Measurements from ENCODE around the gene PCDH9. TPM values are rescaled to one million over a fixed set of nuclear protein-coding genes. Genes with fewer than 3 reads are reported as not detected.

Gene PCDH9
- polyA plus RNA-seq, 1 donor, result 2.1 TPM

- DNase-seq (ENCODE audit: low read depth), result peak; percentile 60
Observed at GRCh38 chr13:67224148-67224846, 5.8 kb downstream of the PCDH9 start.

DNA sequence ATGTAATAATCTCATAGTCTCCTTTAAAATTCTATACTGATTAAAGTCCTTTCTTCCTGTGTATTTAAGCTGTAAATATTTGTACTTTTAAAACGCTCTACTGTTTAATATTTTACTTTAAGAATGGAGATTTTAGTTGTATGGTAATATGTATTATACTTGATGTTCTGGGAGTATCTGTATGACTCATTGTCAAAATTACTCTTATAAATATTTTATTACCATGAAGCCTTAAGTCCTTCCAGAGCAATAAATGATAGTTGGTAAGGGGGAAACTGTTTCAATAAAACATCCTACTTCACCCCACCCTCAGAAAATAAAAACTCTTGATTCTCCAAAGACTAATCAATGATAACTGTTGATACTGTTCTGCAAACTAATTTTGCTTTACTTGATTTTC, 6.4 kb downstream of the PCDH9 start:
- DNase-seq (ENCODE audit: low read depth), result no peak

DNA sequence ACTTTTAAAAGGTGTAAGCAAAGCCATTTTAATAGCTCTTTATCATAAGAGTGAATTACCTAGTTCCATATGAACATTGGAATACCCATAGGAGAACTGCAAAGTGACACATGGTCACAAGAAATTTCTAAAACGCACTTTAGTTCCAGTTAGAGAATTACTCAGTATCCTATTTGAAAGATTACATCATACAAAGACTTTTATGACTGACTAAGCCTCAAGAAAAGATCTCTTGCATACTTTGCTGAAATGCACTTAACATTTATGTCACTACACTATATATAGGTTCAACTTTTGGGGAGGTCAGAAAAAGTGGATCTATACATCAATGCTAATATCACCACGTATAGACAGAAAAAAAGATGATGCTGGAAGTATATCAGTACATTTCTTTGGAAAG, 7.1 kb downstream of the PCDH9 start:
- DNase-seq (ENCODE audit: low read depth), result no peak

- no peak for DNase-seq (ENCODE audit: low read depth)
Observed at GRCh38 chr13:67221630-67222226, 8.4 kb downstream of the PCDH9 start.

DNA sequence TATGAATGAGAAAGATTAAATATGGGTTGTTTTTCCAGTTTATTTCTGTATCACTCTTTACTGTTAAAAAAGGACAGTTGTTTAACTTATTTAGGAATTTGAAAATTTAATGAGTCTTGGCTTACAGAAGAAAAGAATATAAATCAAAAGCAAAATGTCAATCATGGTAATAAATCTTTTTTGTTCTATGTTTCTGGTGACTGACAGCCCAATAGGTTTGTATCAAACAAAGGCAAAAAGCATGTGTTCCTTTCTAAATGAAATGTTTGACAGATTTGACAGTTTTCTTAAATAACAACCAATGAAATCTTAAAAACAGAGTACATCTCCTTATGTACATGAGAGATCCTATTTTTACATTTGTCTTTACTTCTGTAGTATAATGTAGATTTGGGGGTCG, 11.0 kb downstream of the PCDH9 start:
- no peak for DNase-seq (ENCODE audit: low read depth)

- no peak for DNase-seq (ENCODE audit: low read depth)
Observed at GRCh38 chr13:67217880-67218279, 12.3 kb downstream of the PCDH9 start.

DNA sequence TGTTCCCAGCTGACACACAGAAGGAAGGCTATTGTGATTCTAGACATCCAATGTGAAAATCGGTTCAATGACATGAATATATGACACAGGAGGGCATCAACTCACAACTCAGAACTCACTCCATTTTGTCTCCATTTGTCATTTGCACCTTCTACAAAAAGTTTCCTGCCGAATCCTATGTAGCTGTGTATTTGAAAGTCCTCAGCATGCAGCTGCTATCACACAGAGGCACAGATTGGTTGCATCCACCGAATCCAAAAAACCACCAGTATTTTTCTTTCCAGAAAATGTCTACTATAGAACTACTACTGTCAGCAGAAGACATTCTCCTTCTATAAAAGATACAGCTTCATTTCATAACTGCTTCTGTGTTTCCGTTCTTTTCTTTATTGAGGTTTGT, 13.3 kb downstream of the PCDH9 start:
- no peak for DNase-seq (ENCODE audit: low read depth)

DNA sequence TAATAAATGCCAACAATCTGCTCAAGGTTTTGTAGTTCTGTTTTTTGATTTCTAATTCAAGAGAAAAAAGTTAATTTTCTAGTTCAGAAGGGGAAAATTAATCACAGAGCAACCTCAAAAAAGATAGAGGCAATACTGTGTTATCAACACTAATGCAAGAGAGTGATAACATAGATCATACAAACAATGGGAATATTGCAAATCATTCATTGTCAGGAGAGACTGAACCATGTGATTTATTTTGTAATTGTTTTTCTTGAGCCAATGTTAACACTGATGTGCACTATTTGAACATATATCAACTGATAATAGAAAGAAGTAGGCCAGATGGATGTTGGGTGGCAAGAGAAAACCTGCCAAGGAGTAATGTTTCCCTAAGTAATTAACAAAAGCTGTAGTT, 19.9 kb downstream of the PCDH9 start:
- no peak for DNase-seq (ENCODE audit: low read depth)

DNA sequence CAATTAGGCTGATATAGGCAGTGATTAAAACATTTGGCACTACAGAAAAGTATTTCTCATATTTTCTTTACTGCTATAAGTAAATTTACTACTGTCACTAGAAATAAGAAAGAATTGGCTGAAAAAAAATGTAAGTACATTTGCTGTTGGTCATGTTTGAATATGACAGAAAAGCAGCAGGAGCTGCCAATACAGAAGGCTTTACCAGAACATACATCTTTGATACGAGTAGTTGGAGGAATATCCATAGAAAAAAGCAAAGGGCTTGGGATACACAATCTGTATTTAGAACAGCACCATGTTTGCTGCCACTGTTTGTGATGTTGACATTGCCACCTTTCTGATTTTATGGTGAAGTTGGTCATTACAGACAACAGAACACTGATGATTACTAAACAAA, 21.6 kb downstream of the PCDH9 start:
- no peak for DNase-seq (ENCODE audit: low read depth)

GRCh38 chr13:67204764-67205163, 25.4 kb downstream of the PCDH9 start:
- no peak for DNase-seq (ENCODE audit: low read depth)

- DNase-seq (ENCODE audit: low read depth), result no peak
Observed at GRCh38 chr13:67200605-67201004, 29.5 kb downstream of the PCDH9 start.

DNA sequence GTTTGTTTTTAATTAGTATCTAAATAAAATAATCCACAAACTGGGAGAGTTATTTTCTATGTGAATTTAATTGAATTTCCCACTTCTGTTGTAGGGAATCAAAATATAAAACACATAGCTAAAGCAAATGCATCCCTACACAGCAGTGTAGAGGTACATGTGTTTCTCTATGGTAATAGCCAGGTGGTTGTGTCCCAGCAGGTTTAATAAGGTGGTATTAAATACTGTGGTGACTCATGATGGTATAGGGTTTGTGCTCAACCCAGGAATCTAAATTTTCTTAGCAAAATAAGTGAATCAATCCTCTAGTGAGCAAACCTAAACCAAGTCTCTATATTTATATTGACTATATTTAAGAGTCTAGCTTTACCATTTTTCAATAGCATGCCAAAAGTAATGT, 30.0 kb downstream of the PCDH9 start:
- no peak for DNase-seq (ENCODE audit: low read depth)

DNA sequence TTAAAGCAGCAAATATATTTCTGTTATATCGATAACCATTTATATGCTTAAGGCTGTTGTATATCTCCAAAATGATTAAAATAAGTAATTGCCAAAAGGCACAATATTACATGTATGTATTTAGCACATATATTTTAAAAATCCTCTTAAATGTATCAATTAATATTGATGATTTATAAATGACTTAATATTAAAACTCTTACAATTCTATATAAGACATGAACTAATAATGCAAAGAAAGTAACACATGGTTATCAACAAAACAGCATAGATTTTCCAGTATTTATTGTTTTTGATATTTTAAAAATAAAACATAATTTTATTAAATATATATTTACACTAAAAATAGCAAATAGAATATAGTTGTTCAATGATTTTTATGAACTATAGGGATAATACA, 32.4 kb downstream of the PCDH9 start:
- no peak for DNase-seq (ENCODE audit: low read depth)

GRCh38 chr13:67193979-67194378, 36.2 kb downstream of the PCDH9 start:
- no peak for DNase-seq (ENCODE audit: low read depth)

DNA sequence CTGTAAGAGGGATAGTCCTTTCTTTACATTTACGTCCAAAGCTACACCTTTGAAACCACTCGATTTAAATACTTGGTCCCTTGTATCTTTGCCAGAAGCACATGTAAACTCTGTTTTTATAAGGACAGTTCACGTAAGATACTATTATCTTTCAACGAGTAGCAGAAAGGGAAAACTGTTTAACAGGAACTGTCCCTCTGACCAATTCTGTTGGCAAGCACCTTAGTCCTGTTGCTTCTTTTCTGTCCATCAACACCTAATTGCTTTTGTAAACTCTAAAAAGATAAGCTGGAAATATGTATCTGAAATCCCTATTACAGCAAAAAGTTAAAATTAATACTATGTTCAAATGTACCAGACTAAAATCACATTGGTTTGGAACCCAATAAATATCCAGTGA, 37.4 kb downstream of the PCDH9 start:
- DNase-seq (ENCODE audit: low read depth), result no peak

DNA sequence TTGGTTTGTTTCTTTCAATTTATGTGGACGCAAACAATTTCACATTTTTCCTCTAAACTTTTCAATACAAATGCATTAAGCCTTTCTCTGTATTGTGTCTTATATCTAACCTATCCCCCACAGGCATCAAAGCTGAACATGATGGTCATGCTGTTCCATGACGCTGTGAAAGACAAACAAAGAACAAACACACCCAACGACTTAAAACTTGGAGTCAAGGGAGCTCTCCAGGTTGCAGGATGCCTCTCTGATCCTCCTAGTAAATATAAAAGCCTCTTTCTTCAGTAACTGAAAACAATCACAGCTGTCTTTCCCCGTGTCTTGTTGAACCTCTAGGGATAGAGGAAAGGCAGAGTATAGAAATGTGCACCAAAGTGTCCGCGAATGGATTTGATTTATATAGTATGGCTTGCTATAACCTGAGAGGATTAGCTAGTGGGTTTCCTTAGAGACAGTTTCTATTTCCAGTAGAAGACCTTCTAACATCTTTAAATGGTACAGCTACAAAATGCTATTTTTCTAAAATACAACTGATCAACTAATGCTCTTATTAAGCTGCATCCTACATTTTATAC, 43.1 kb downstream of the PCDH9 start:
- no peak for DNase-seq (ENCODE audit: low read depth)

- DNase-seq (ENCODE audit: low read depth), result no peak
Observed at GRCh38 chr13:67184247-67184646, 45.9 kb downstream of the PCDH9 start.

DNA sequence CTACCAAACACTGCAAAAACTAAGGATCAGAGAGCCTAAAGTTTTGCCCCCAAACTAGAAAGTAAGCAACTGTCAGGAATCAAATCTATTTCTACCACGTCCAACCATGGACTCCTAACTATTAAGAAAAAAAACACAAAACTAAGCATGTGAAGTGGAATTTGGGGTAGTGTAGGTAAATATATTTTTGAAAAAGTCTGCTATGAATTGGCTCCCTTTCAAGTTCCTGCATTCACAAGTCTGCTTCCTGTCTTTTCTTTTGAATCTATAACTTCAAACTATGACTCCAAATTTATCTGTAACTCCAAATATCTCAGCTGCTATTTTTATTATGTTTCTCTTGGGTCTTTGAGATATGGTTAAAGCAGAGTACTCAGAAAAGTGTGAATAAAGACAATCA, 47.0 kb downstream of the PCDH9 start:
- no peak for DNase-seq (ENCODE audit: low read depth)

- DNase-seq (ENCODE audit: low read depth), result no peak
Observed at GRCh38 chr13:67175836-67176459, 54.2 kb downstream of the PCDH9 start.

DNA sequence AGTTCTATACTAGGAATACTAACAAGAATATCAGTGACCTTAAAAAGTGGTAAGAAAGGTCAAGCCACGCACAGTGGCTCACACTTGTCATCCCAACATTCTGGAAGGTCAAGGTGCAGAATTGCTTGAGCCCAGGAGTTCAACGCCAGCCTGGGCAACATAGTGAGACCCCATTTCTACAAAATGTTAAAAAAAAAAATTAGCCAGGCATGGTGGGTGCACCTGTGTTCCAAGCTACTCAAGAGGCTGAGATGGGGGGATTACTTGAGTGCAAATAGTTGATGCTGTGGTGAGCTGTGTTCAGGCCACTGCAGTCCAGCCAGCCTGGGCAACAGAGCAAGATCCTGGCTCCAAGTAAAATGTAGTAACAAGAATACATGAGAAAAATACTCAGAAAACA, 61.8 kb downstream of the PCDH9 start:
- no peak for DNase-seq (ENCODE audit: low read depth)

DNA sequence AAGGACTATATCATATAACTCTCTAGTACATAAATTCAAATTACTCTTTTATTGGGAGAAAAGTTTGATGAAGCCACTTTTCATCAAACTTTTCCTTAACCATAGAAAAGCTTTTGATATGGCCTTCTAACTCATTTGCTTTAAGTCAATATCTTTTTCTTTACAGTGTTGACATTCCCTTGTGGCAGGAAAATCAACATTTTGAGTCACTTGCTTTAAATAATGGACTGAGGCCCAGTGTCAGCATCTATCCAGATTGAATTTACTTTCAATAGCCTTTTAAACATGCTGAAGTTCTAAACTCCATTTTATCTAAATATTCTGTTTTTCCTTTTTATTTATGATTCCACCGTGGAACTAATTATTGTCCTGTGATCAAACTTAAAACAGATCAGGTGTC, 62.7 kb downstream of the PCDH9 start:
- DNase-seq (ENCODE audit: low read depth), result no peak

DNA sequence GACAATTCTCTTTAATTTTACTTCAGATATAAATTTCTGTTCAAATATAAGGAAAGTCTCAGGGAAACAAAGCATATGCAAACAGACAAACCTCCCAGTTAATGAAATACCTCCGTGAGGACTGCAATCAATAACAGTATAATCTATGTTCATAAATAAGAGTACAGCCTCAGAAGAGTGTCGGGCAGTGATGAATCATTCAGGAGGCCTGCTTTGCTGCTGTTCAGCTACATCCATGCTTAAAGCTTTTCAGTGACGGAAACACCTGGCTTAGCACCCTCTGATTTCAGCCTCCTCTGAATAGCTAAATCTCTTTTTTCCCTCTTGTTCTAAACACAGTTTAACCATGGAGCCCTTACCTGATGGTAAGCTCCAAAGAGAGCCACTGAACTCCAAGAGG, 69.0 kb downstream of the PCDH9 start:
- no peak for DNase-seq (ENCODE audit: low read depth)

DNA sequence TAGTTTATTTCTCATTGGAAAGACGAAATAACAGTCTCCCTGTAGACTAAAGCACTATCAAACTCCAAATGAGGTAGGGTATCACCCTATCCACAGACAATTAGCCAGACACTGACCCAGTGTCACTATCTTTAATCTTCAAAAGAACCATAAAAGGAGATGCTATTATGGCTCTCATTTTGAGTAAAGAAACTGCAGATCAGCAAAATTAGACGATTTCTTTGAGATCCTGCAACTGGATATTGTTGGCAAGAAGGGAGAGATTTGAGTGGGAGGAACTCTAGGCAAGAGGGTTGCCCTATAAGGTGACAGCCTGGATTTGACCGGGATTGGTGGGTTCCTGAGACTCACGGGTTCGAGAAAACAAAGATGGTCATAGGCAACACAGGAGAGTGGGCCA, 71.2 kb downstream of the PCDH9 start:
- no peak for DNase-seq (ENCODE audit: low read depth)
